Measurements from ENCODE around the gene CELA1. TPM values are rescaled to one million over a fixed set of nuclear protein-coding genes. Genes with fewer than 3 reads are reported as not detected.

CELA1 gene
- polyA plus RNA-seq, 2 of the 4 experiments (the other 2 are of a cell fraction): not detected

DNA sequence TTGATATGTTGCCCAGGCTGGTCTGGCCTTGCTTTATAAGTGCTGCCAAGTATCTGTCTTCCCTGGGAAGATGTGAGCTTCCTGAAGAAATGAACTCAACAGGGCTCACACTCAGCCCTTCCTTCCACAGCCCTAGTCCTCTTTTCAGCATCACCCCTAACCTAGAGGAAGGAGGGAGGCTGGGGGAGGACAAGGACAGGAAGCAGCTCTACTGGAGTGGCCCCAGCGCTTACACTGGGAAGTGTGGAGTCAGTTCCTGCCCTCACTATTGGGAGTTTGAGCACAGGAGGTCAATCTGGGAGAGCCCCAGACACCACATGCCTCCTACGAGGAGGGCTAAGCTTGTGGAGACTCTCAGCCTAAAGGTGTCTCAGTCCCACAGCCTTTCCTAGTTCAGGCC is 27.9 kb upstream of the CELA1 start:
- peaks cover 20% of the 10 kb centered on the region for H3K4me1 ChIP-seq
- ATAC-seq (no peak), DNase-seq (ENCODE audit: low read depth in 1 of 2, low spot score in 1 of 2) (no peak), FAIRE-seq (no peak)
- H3K4me3 ChIP-seq: no peak overlapping the region
- CTCF ChIA-PET: interaction anchor here (1.1 to 3.5 kb wide), 5 partner anchors 9 to 550 kb away, joined by 3 to 15 read pairs (median 4); no protein-coding TSS in a partner anchor
- peak overlapping the region in 1 of 2 experiments; percentile 56; a peak in 2 of 6 replicates for H3K27ac ChIP-seq
- WGBS (ENCODE audit: missing lambda C conversion rate): 77% methylated on average over 2 of the region's 2 CpGs
- no peak overlapping the region for H3K4me2 ChIP-seq
- H3K9me3 ChIP-seq: no peaks in the 10 kb centered on the region
- TF ChIP-seq ZC3H11A (IDR thresholded peaks at IDR 0.05) (no peak), KDM1A (IDR thresholded peaks at IDR 0.05; ENCODE audit: low read depth) (no peak), HEYL (CRISPR knock-in tag; IDR thresholded peaks at IDR 0.05) (no peak), POLR2AphosphoS2 (conservative IDR thresholded peaks at IDR 0.05; ENCODE audit: low read length) (no peak), RNF2 (IDR thresholded peaks at IDR 0.05; ENCODE audit: borderline replicate concordance, low read depth) (no peak), CBX8 (IDR thresholded peaks at IDR 0.05) (no peak), POLR2A (IDR thresholded peaks at IDR 0.05; ENCODE audit: low read length) (no peak)
- TF ChIP-seq, protein P1, sequence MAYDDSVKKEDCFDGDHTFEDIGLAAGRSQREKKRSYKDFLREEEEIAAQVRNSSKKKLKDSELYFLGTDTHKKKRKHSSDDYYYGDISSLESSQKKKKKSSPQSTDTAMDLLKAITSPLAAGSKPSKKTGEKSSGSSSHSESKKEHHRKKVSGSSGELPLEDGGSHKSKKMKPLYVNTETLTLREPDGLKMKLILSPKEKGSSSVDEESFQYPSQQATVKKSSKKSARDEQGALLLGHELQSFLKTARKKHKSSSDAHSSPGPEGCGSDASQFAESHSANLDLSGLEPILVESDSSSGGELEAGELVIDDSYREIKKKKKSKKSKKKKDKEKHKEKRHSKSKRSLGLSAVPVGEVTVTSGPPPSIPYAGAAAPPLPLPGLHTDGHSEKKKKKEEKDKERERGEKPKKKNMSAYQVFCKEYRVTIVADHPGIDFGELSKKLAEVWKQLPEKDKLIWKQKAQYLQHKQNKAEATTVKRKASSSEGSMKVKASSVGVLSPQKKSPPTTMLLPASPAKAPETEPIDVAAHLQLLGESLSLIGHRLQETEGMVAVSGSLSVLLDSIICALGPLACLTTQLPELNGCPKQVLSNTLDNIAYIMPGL (CRISPR knock-in tag; IDR thresholded peaks at IDR 0.05; ENCODE audit: borderline replicate concordance): no peak
- POLR2A ChIA-PET: no interaction called here

DNA sequence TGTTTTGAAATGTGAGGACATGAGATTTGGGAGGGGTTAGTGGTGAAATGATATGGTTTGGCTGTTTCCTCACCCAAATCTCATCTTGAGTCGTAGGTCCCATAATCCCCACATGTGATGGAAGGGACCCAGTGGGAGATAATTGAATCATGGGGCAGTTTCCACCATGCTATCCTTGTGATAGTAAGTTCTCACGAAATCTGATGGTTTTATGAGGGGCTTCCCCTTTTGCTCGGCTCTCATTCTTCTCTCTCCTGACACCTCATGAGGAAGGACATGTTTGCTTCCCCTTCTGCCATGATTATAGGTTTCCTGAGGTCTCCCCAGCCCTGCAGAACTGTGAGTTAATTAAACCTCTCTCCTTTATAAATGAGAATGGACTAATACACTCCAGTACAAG is 26.7 kb upstream of the CELA1 start:
- CTCF ChIA-PET: interaction anchor here (1.0 to 3.5 kb wide), 6 partner anchors 10 to 52 kb away, joined by 3 to 15 read pairs (median 4); partner anchors contain the start of genes GALNT6 and SLC4A8

DNA sequence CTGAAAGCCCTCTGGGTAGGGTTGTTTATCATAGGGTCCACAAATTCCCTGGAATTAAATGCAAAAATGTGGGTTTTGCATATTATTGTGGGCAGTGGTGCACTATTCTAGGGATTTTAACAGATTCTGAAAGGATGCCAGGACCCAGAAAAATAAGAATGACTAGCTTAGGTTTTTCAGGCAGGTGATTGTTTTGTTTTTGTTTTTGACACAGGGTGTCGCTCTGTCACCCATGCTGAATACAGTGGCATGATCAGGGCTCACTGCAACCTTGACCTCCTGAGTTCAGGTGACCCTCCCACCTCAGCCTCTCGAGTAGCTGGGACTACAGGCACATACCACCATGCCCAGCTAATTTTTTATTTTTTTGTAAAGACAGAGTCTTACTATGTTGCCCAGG is 25.5 kb upstream of the CELA1 start:
- DNase-seq (ENCODE audit: low read depth in 1 of 2, low spot score in 1 of 2): no peak
- H3K4me3 ChIP-seq: no peak overlapping the region
- H3K4me2 ChIP-seq: peak overlapping the region; percentile 61
- H3K4me1 ChIP-seq: peaks cover 20% of the 10 kb centered on the region
- CTCF ChIA-PET: interaction anchor here (0.6 to 3.5 kb wide), 16 partner anchors 11 to 653 kb away, joined by 3 to 15 read pairs (median 4); partner anchors contain the start of gene GALNT6
- peak in 1 of 2 experiments; percentile 3; a peak in 1 of 6 replicates for ATAC-seq
- peak overlapping the region; percentile 83 to 94 for H3K27ac ChIP-seq
- no peak for TF ChIP-seq ZC3H11A (IDR thresholded peaks at IDR 0.05)
- TF ChIP-seq RAD21 (conservative IDR thresholded peaks at IDR 0.05 in 1 of 2, IDR thresholded peaks at IDR 0.05 in 1 of 2): 0 out of 5 replicates have a peak, but pooled peaks of 1 of the 2 experiments have one; percentile 19
- TF ChIP-seq GATA3 (IDR thresholded peaks at IDR 0.05; ENCODE audit: borderline replicate concordance): no peak
- TF ChIP-seq SMC3 (IDR thresholded peaks at IDR 0.05): no peak
- TF ChIP-seq, protein P2, sequence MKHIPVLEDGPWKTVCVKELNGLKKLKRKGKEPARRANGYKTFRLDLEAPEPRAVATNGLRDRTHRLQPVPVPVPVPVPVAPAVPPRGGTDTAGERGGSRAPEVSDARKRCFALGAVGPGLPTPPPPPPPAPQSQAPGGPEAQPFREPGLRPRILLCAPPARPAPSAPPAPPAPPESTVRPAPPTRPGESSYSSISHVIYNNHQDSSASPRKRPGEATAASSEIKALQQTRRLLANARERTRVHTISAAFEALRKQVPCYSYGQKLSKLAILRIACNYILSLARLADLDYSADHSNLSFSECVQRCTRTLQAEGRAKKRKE (CRISPR knock-in tag; IDR thresholded peaks at IDR 0.05; ENCODE audit: low read depth): no peak
- 77% methylated on average over 2 of the region's 2 CpGs for WGBS (ENCODE audit: missing lambda C conversion rate)
- FAIRE-seq: no peak
- no peaks in the 10 kb centered on the region for H3K9me3 ChIP-seq
- POLR2A ChIA-PET: interaction anchor here (0.6 to 1.5 kb wide), 7 partner anchors 9 to 608 kb away, joined by 3 to 8 read pairs (median 6); partner anchors contain the start of genes ATF1, CSRNP2, GALNT6 and SMAGP

More for the DNA sequence above, 26.7 kb upstream of the CELA1 start:
- WGBS (ENCODE audit: missing lambda C conversion rate): 82% methylated on average over 3 of the region's 3 CpGs
- POLR2A ChIA-PET: no interaction called here
- Histone ChIP-seq H3K27ac (peak overlapping the region in 1 of 2 experiments; percentile 94; a peak in 3 of 6 replicates), H3K4me2 (no peak overlapping the region), H3K9me3 (no peaks in the 10 kb centered on the region), H3K4me1 (peaks cover 20% of the 10 kb centered on the region), H3K4me3 (no peak overlapping the region)
- ATAC-seq (no peak), FAIRE-seq (no peak), DNase-seq (ENCODE audit: low read depth in 1 of 2, low spot score in 1 of 2) (no peak)
- TF ChIP-seq, protein P3, sequence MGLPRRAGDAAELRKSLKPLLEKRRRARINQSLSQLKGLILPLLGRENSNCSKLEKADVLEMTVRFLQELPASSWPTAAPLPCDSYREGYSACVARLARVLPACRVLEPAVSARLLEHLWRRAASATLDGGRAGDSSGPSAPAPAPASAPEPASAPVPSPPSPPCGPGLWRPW (IDR thresholded peaks at IDR 0.05): no peak
- TF ChIP-seq, protein P4, sequence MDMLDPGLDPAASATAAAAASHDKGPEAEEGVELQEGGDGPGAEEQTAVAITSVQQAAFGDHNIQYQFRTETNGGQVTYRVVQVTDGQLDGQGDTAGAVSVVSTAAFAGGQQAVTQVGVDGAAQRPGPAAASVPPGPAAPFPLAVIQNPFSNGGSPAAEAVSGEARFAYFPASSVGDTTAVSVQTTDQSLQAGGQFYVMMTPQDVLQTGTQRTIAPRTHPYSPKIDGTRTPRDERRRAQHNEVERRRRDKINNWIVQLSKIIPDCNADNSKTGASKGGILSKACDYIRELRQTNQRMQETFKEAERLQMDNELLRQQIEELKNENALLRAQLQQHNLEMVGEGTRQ (IDR thresholded peaks at IDR 0.05): 0 out of 2 replicates have a peak, but pooled peaks have one; percentile 1

All from A549 (cell line).